Astrocyte (in vitro differentiated cells and primary cell): ENCODE measurements around the gene TMED6.

ENCODE experiments used
- CTCF ChIP-seq: IDR thresholded peaks from 2 replicates; pipeline ENCODE4 v1.5.1; 2011; ENCODE audit warnings: low read depth, mild to moderate bottlenecking, inconsistent platforms, low read length, moderate library complexity; ENCODE audit not compliant: insufficient read depth
- EZH2 ChIP-seq: IDR thresholded peaks from 2 replicates; pipeline ENCODE4 v1.6.1; 2012; ENCODE audit warnings: mild to moderate bottlenecking, low read length, inconsistent platforms; ENCODE audit not compliant: insufficient read depth

GRCh38 chr16:69313469-69313868 lies 38.1 kb downstream of the TMED6 start:
- TF ChIP-seq CTCF (no peak), EZH2 (no peak)
